GM19043 (cell line): ENCODE data around the gene TMEM238.

ENCODE experiments used
- ATAC-seq: cut with Tn5 transposase; IDR thresholded peaks from one replicate; pipeline ENCODE4 v1.9.1; 2021; ENCODE audit warnings: low read depth; ENCODE audit not compliant: unreplicated experiment

The TMEM238 gene

GRCh38 chr19:55382013-55382412 is 2.1 kb downstream of the TMEM238 start:
- no peak for ATAC-seq

- no peak for ATAC-seq
Observed at GRCh38 chr19:55379174-55379573, 4.9 kb downstream of the TMEM238 start.

GRCh38 chr19:55377356-55378131 is 6.5 kb downstream of the TMEM238 start:
- no peak for ATAC-seq

DNA sequence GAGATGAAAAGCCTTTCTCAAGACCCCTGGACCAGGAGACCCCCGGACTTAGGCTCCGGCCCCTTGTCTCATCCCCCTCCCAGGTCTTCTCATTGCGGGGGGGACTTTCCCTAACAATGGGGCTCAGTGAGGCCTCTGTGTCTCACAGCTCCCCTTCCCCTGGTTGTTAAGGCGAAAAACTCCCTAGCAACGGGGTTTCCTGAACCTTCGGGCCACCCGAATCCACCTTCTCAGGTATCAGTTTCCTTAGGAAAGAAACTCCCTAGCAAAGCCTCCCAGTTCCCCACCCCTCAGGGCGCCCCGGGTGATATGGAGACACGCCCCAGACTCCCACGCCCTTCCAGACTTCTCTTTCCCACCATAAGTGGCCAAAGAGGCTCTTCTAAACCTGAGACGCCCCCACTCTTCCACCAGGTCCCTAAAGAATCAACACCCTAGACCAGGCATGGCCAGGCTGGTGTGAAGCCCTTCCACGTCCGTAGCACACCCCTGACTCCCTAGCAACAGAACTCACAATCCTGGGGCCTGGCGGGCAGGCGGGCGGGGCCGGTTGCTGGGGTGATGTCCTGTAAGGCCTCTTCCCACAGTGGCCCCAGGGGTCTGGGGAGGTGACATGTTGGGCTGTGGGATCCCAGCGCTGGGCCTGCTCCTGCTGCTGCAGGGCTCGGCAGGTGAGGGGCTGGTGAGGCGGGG is 7.7 kb downstream of the TMEM238 start, which contains the start of gene TMEM190:
TMEM190 (plus strand) TSS at position 586 of the 693 bp plus-strand sequence; CDS start at position 614, 28 bp downstream.
- ATAC-seq: no peak

DNA sequence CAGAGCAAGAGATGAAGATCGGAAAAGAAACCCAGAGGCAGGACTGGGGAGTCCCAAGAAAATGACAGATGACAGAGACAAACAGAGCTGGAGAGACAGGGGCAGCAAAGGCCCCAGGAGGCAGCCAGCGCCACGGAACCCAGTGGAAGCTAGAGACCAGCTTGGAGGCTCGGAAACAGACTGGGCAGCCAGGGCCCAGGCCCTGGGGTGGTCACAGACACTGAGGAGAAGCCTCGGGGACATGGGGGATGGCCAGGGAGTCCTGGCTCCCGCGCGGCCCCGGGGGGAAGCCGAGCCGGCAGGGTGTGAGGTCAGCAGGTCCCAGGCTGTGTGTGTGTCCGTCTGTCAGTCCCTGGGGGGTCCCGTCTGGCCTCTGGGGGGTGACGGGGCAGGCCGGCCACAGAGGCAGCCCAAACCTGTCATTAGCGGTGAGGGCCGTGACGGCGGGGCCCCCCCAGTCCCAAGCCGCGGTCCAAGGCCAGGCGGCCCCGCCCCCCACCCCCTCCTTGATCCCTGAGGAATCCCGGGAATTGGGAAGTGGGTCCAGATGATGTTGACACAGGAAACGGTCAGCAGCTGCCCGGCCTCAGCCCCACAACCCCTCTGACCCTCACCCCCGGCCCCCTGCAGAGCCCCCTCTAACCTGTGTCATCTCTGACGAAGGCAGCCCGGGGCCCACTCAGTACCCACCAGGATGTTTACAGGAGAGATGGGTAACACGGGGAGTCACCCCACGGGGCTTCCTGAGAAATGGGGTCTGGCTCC is 9.9 kb downstream of the TMEM238 start:
- ATAC-seq: no peak

GRCh38 chr19:55373306-55373992 is 10.6 kb downstream of the TMEM238 start:
- no peak for ATAC-seq

- no peak for ATAC-seq
Observed at GRCh38 chr19:55372316-55373081, 11.6 kb downstream of the TMEM238 start.

GRCh38 chr19:55370305-55370988 is 13.6 kb downstream of the TMEM238 start, which contains the start of gene IL11:
Gene IL11, minus strand, starts transcription at chr19:55370463. Its CDS starts 153 bp downstream, at chr19:55370310.
- ATAC-seq: no peak

DNA sequence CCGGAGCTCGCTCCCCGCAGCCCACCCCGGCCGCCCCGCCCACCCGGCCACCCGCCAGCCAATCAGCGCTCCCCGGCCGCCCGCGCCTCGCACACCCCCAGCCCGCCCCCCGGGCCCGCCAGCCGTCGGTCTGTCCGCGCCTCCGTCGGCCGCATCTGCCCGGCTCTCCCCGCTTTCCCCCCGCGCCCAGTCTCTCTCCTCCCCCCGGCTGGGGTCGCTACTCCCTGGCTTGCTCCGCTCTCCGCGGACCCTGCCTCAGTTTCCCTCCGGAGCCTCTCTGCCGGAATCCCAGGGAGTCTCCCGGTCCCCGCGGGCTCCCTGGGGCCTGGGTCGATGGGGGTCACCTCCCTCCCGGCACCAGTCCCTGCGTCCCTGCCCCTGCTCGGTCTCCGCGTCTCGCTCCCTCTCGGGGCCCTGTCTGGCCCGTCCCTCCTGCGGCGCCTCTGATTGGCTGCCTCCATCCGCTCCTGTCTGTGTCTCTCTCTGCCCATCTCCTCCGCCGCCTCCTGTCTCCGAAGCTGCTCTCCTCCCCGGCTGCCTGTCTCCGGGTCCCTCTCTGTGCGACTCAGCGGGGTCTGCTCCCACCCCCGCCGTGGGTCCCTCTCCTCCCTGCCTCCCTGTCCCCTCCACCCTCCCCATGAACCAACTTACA is 14.3 kb downstream of the TMEM238 start:
- no peak for ATAC-seq

- no peak for ATAC-seq
Observed at GRCh38 chr19:55368701-55369563, 15.2 kb downstream of the TMEM238 start.

DNA sequence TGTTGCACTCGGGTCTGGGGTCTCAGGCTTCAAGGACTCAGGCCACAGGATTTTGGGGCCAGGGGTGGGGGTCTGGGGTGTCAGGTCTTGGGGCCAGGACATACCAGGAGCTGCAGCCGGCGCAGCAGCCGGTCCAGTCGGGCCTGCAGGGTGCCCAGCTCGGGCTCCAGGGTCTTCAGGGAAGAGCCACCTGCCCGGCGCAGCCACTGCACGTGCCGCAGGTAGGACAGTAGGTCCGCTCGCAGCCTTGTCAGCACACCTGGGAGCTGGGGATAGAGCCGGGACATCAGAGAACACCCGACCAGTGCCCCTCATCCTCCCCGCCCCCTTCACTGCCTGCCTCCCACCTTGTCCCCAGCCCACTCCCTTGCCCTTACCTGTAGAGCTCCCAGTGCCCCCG is 16.0 kb downstream of the TMEM238 start:
- no peak for ATAC-seq

DNA sequence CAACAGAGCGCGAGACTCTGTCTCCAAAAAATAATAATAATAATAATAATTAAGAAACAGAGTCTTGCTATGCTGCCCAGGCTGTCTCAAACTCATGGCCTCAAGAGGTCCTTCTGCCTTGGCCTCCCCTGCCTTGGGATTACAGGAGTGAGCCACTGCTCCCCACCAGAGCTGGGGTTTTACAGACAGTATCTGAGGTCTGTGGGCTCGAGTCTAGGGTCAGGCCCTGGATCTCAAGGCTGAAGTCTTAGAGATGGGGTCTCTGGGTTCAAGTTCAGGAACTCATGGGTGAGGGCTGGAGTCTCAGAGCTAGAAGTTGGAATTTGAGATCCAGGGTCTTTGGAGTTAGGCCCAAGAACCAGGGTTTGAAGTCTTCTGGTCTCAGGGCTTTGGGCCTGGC is 17.3 kb downstream of the TMEM238 start:
- no peak for ATAC-seq

- no peak for ATAC-seq
Observed at GRCh38 chr19:55365964-55366363, 18.1 kb downstream of the TMEM238 start.

GRCh38 chr19:55365245-55365644 is 18.8 kb downstream of the TMEM238 start:
- no peak for ATAC-seq

DNA sequence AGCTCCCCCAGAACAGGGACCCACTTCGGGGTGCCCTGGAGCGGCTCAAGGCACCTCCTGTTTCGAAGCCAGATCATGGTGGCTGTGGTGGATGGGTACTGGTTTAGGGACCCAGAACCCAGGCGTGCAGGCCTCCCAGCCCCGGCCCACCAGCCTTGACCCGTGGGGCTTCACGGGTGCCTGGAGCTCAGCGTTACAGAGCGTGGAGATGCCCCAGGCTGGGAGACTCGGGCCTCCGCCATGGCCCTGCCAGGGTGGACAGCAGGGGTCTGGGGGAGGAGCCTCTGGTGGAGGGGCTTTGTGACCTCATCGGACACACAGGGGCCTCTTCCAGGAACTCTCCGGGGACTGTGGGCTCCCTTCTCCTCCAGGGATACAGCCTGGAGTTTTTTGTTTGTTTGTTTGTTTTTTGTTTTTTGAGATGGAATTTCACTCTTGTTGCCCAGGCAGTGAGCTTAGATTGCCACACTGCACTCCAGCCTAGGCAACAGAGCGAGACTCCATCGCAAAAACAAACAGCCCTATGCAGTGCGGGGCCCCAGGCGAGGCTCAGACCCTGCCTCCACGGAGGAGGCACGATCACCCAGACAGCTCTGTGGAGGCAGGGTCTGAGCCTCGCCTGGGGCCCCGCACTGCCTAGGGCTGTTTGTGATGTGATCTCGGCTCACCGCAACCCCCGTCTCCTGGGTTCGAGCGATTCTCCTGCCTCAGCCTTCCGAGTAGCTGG is 20.9 kb downstream of the TMEM238 start, which contains the start of gene GARIN5B:
GARIN5B (minus strand) TSS at position 271 of the 727 bp plus-strand sequence; CDS start at position 77, 194 bp downstream.
- no peak for ATAC-seq

DNA sequence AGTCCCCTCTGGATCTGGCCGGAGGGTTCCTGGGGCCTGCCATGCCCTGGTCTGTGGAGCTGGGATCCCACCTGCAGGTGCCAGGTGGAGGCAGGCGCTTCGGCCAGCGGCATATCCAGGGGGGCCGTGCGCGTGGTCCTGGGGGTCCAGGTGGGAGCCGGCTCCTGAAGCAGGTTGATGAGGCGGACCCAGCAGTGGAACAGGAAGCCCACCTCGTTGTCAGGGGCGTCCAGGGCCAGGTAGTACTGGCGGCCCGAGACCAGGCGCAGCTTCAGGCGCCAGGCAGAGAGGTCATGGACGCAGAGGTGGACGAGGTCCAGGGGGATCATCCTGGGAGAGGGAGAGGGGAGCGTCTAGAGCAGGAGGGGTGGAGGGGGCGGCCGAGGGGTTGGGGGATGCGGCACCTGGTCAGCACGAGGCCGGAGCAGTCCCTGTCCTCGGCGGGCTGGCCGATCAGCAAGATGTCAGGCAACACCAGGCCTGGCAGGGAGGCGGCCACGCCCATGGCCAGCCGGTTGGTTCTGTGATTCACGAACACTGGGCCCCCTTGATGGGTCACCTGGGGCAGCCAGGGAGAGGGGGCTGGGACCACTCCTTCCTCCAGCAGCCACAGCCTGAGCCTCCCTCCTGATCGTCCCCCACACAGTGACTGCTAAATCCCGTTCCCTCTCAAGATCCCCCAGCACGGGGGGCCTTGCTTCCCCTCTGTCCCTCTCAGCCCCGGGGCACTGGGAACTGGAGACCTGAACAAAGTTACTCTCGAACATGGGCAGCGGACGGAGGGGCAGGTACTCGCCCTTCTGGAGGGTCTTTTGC is 21.7 kb downstream of the TMEM238 start:
- no peak for ATAC-seq
